Fibroblast of lung (primary cell): ENCODE results near the gene PPM1A.

Experiments
- EZH2 ChIP-seq: IDR thresholded peaks from 2 replicates; pipeline ENCODE4 v1.5.1; 2012; ENCODE audit warnings: low read length, control low read depth, mild to moderate bottlenecking; ENCODE audit errors: missing control alignments
- TF ChIP-seq, protein P1 (sequence below), 2 donors: IDR thresholded peaks in 1 of 2; conservative IDR thresholded peaks in 1 of 2; 1 replicate in 1 of 2; 2 replicates in 1 of 2; pipeline ENCODE4 v1.5.1; 2011 to 2012; ENCODE audit warnings: low read length in 2 of 2, control low read depth in 1 of 2, inconsistent platforms in 1 of 2, low read depth in 1 of 2, mild to moderate bottlenecking in 1 of 2

DNA sequence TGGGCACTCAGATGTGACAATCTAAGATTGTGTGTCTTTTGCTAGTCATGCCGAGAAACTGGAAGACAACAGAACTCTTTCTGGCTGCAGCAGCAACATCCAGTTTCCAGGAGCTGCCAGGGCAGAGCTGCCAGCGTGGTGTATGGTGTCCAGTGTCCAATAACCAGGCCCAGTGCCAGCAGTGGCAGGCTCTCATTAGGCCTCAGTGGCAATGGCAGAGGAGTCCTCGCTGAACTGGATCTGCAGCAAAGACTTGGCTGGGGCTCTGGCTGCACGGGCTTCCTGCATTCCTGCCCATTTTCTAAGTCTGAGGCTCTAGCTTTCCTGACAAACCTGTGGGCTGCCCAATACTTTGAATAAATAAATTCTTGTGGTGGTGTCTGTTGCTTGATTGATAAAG lies 26.2 kb upstream of the PPM1A start:
- TF ChIP-seq, protein P1, sequence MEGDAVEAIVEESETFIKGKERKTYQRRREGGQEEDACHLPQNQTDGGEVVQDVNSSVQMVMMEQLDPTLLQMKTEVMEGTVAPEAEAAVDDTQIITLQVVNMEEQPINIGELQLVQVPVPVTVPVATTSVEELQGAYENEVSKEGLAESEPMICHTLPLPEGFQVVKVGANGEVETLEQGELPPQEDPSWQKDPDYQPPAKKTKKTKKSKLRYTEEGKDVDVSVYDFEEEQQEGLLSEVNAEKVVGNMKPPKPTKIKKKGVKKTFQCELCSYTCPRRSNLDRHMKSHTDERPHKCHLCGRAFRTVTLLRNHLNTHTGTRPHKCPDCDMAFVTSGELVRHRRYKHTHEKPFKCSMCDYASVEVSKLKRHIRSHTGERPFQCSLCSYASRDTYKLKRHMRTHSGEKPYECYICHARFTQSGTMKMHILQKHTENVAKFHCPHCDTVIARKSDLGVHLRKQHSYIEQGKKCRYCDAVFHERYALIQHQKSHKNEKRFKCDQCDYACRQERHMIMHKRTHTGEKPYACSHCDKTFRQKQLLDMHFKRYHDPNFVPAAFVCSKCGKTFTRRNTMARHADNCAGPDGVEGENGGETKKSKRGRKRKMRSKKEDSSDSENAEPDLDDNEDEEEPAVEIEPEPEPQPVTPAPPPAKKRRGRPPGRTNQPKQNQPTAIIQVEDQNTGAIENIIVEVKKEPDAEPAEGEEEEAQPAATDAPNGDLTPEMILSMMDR (conservative IDR thresholded peaks at IDR 0.05 in 1 of 2, IDR thresholded peaks at IDR 0.05 in 1 of 2; ENCODE audit: low read depth in 1 of 2, low read length in 2 of 2), result no peak
- TF ChIP-seq EZH2, result no peak
